ENCODE measurements around the gene TMEM270.

- TF ChIP-seq CTCF (IDR thresholded peaks at IDR 0.05) (no peak), POLR2A (IDR thresholded peaks at IDR 0.05) (no peak)
Measured at GRCh38 chr7:73861305-73861704, 346 bp downstream of the TMEM270 start.
